GM21447 (cell line): ENCODE results near the gene TRAF3.
A peak's percentile ranks its signal among the peaks of the same experiment; 100 is the strongest.
"Not testable (repeated sequence)": the region's sequence is repeated elsewhere in the genome, so short reads cannot be mapped to it uniquely, and the experiment has no call there.

Experiments
- ATAC-seq: cut with Tn5 transposase; IDR thresholded peaks from one replicate; pipeline ENCODE4 v1.9.1; 2021; ENCODE audit not compliant: unreplicated experiment

TRAF3 gene

GRCh38 chr14:102805941-102806340 is 28.7 kb downstream of the TRAF3 start:
- ATAC-seq = no peak

- no peak for ATAC-seq
Measured at GRCh38 chr14:102806447-102806846, 29.2 kb downstream of the TRAF3 start.

GRCh38 chr14:102807013-102807406 is 29.8 kb downstream of the TRAF3 start:
- no peak for ATAC-seq

GRCh38 chr14:102809870-102810269 is 32.6 kb downstream of the TRAF3 start:
- ATAC-seq = no peak

- no peak for ATAC-seq
Measured at GRCh38 chr14:102810523-102810922, 33.3 kb downstream of the TRAF3 start.

GRCh38 chr14:102811254-102811963 is 34.2 kb downstream of the TRAF3 start:
- ATAC-seq = no peak

- ATAC-seq = no peak
Measured at GRCh38 chr14:102811971-102812370, 34.7 kb downstream of the TRAF3 start.

- ATAC-seq = no peak
Measured at GRCh38 chr14:102813691-102814090, 36.4 kb downstream of the TRAF3 start.

GRCh38 chr14:102817318-102817717 is 40.1 kb downstream of the TRAF3 start:
- ATAC-seq = no peak

- no peak for ATAC-seq
Measured at GRCh38 chr14:102817942-102818940, 41.0 kb downstream of the TRAF3 start.

GRCh38 chr14:102819176-102819628 is 42.0 kb downstream of the TRAF3 start:
- peak; percentile 74 for ATAC-seq

GRCh38 chr14:102819747-102820330 is 42.6 kb downstream of the TRAF3 start:
- peak; percentile 20 for ATAC-seq

GRCh38 chr14:102821252-102821651 is 44.0 kb downstream of the TRAF3 start:
- no peak for ATAC-seq

GRCh38 chr14:102822311-102822863 is 45.1 kb downstream of the TRAF3 start:
- ATAC-seq = no peak

GRCh38 chr14:102822887-102823286 is 45.6 kb downstream of the TRAF3 start:
- ATAC-seq = not testable (repeated sequence)

GRCh38 chr14:102823546-102823945 is 46.3 kb downstream of the TRAF3 start:
- ATAC-seq = no peak

- ATAC-seq = no peak
Measured at GRCh38 chr14:102824832-102825231, 47.6 kb downstream of the TRAF3 start.

GRCh38 chr14:102825307-102826095 is 48.3 kb downstream of the TRAF3 start:
- no peak for ATAC-seq

GRCh38 chr14:102826161-102826560 is 48.9 kb downstream of the TRAF3 start:
- no peak for ATAC-seq
